PC-3 (cell line): Measurements from ENCODE around the gene DOP1B. TPM values are rescaled to one million over a fixed set of nuclear protein-coding genes. Genes with fewer than 3 reads are reported as not detected.

Experiments used
- ATAC-seq: fragments of 200-7000 bp; cut with Tn5 transposase; 2 replicates; pipeline ENCODE4 v1.9.1; 2020; ENCODE audit warnings: mild to moderate bottlenecking, moderate library complexity
- BruUV-seq: library from RNA; stranded (reverse); fragments of 400-500 nt; replicated peaks from 2 replicates; lab custom pipeline; 2021; lab: Mats Ljungman, UMichigan
- CTCF ChIA-PET: fragments of 300-600 bp; sonication (Branson Sonifier 250); formaldehyde crosslinking; loops from one replicate; lab custom pipeline; 2022; ENCODE audit warnings: antibody characterized with exemption; lab: Charles Lee
- POLR2A ChIA-PET: fragments of 300-600 bp; sonication (Branson Sonifier 250); formaldehyde crosslinking; loops from one replicate; lab custom pipeline; 2022; ENCODE audit warnings: antibody characterized with exemption; ENCODE audit not compliant: unreplicated experiment; lab: Charles Lee
- DNase-seq: peaks from one replicate; pipeline ENCODE4 v3.0.0-alpha.2; 2015
- H2AFZ ChIP-seq: fragments of 300-600 bp; sonication (generic); 2 replicates; pipeline ENCODE4 v1.6.0; 2016; ENCODE audit warnings: antibody characterized with exemption, low read length
- H3F3A ChIP-seq: fragments of 300-600 bp; sonication (generic); one replicate; pipeline ENCODE4 v1.6.0; 2017; ENCODE audit warnings: antibody characterized with exemption, low read length, control low read depth, mild to moderate bottlenecking; ENCODE audit not compliant: unreplicated experiment
- H3K27ac ChIP-seq: fragments of 300-600 bp; sonication (generic); 2 replicates; pipeline ENCODE4 v1.5.1; 2016; ENCODE audit warnings: mild to moderate bottlenecking, low read length
- H3K27me3 ChIP-seq: fragments of 300-600 bp; sonication (generic); 2 replicates; pipeline ENCODE4 v1.6.1; 2016; ENCODE audit warnings: low read length, mixed read lengths
- H3K36me3 ChIP-seq: fragments of 300-600 bp; sonication (generic); 2 replicates; pipeline ENCODE4 v1.6.1; 2016; ENCODE audit warnings: low read depth, mixed run types, low read length, mixed read lengths
- H3K4me1 ChIP-seq: fragments of 300-600 bp; sonication (generic); 2 replicates; pipeline ENCODE4 v1.5.1; 2016; ENCODE audit warnings: low read length; ENCODE audit not compliant: insufficient read depth
- H3K4me2 ChIP-seq: fragments of 300-600 bp; sonication (generic); 2 replicates; pipeline ENCODE4 v1.6.0; 2016; ENCODE audit warnings: low read length
- H3K4me3 ChIP-seq: fragments of 300-600 bp; sonication (generic); 2 replicates; pipeline ENCODE4 v1.5.1; 2016; ENCODE audit warnings: mild to moderate bottlenecking, low read length, mixed read lengths
- H3K79me2 ChIP-seq: fragments of 300-600 bp; sonication (generic); 2 replicates; pipeline ENCODE4 v1.6.1; 2017; ENCODE audit warnings: low read length, mixed read lengths
- H3K9ac ChIP-seq: fragments of 300-600 bp; sonication (generic); 2 replicates; pipeline ENCODE4 v1.6.0; 2016; ENCODE audit warnings: mild to moderate bottlenecking, low read length
- H3K9me2 ChIP-seq: fragments of 300-600 bp; sonication (generic); replicated peaks from 2 replicates; pipeline ENCODE4 v1.6.1; 2016; ENCODE audit warnings: mixed run types, low read length, mixed read lengths
- H3K9me3 ChIP-seq: fragments of 300-600 bp; sonication (generic); 2 replicates; pipeline ENCODE4 v1.6.1; 2016; ENCODE audit warnings: low read length, mixed read lengths
- H4K20me1 ChIP-seq: fragments of 300-600 bp; sonication (generic); 2 replicates; pipeline ENCODE4 v1.6.1; 2016; ENCODE audit warnings: low read length, mixed read lengths
- CTCF ChIP-seq: fragments of 300-600 bp; sonication (generic); conservative IDR thresholded peaks from 2 replicates; pipeline ENCODE4 v1.5.1; 2017; ENCODE audit warnings: antibody characterized with exemption, low read depth, mild to moderate bottlenecking, low read length
- EZH2 ChIP-seq: fragments of 300-600 bp; sonication (generic); IDR thresholded peaks from one replicate; pipeline ENCODE4 v1.6.1; 2017; ENCODE audit warnings: antibody characterized with exemption, mild to moderate bottlenecking, low read length; ENCODE audit not compliant: unreplicated experiment
- EZH2phosphoT487 ChIP-seq: fragments of 300-600 bp; sonication (generic); IDR thresholded peaks from 2 replicates; pipeline ENCODE4 v1.6.1; 2018; ENCODE audit warnings: mild to moderate bottlenecking, antibody characterized with exemption, low read length, borderline replicate concordance
- intact Hi-C: fragments of 100-400 bp; cut with micrococcal nuclease; formaldehyde crosslinking; loops from 2 replicates; pipeline ENCODE4 v1.9.0; 2023
- total RNA-seq: library from RNA; depleted of rRNA; stranded (reverse); fragments of >200 nt; gene quantifications from 2 replicates; pipeline ENCODE4 v1.2.3, GENCODE V29; 2014

Gene DOP1B
- total RNA-seq, 1 experiment from 2014 or later = 7.0 TPM

- Histone ChIP-seq H3K27ac (no peak overlapping the region), H3K9me3 (no peaks in the 10 kb centered on the region), H3K4me2 (no peak overlapping the region), H3K4me1 (peaks cover 16% of the 10 kb centered on the region), H3K9ac (no peak overlapping the region), H3K79me2 (no peaks in the 10 kb centered on the region), H2AFZ (no peak overlapping the region), H3K9me2 (no peaks in the 10 kb centered on the region), H4K20me1 (no peaks in the 10 kb centered on the region), H3F3A (no peaks in the 10 kb centered on the region), H3K36me3 (no peaks in the 10 kb centered on the region), H3K4me3 (no peak overlapping the region), H3K27me3 (no peaks in the 10 kb centered on the region)
- TF ChIP-seq EZH2 (no peak), CTCF (no peak), EZH2phosphoT487 (no peak)
- ChIA-PET CTCF (no interaction called here), POLR2A (interaction anchor here (0.8 kb wide), 1 partner anchor 65 kb away, joined by 6 read pairs; no protein-coding TSS in a partner anchor)
- ATAC-seq (no peak), DNase-seq (no peak)
- intact Hi-C loops = no loop called here
- BruUV-seq = no TSS peak
Measured at GRCh38 chr21:36111238-36111637, 45.4 kb upstream of the DOP1B start.

GRCh38 chr21:36113647-36114428 is 42.8 kb upstream of the DOP1B start:
- peak; percentile 78 for DNase-seq

More at GRCh38 chr21:36113647-36114428, 42.8 kb upstream of the DOP1B start:
- BruUV-seq = no TSS peak
- H3K9ac ChIP-seq = peak overlapping the region; percentile 78
- H3K27me3 ChIP-seq = no peaks in the 10 kb centered on the region
- TF ChIP-seq CTCF = no peak
- no peak for TF ChIP-seq EZH2phosphoT487
- no peak for TF ChIP-seq EZH2
- peak overlapping the region; percentile 65 for H3K27ac ChIP-seq
- ATAC-seq = peak; percentile 46
- H3K4me3 ChIP-seq = peak overlapping the region; percentile 71
- H4K20me1 ChIP-seq = no peaks in the 10 kb centered on the region
- H3F3A ChIP-seq = no peaks in the 10 kb centered on the region
- peak overlapping the region; percentile 93 for H3K4me2 ChIP-seq
- ChIA-PET CTCF (no interaction called here), POLR2A (interaction anchor here (0.5 to 0.7 kb wide), 2 partner anchors 39 to 54 kb away, joined by 3 read pairs; partner anchors contain the start of gene SETD4)
- no peaks in the 10 kb centered on the region for H3K79me2 ChIP-seq
- H3K4me1 ChIP-seq = peaks cover 16% of the 10 kb centered on the region
- no peaks in the 10 kb centered on the region for H3K9me3 ChIP-seq
- H2AFZ ChIP-seq = peak overlapping the region; percentile 95
- no peaks in the 10 kb centered on the region for H3K9me2 ChIP-seq
- no peaks in the 10 kb centered on the region for H3K36me3 ChIP-seq
- intact Hi-C loops = loop anchor here (2.0 kb wide), 2 partner anchors 85 to 173 kb away; no protein-coding TSS in a partner anchor
